HG03442 (cell line): ENCODE measurements around the gene SCD5.
"Not testable (repeated sequence)": the region's sequence is repeated elsewhere in the genome, so short reads cannot be mapped to it uniquely, and the experiment has no call there.

ENCODE experiments used
- ATAC-seq: cut with Tn5 transposase; IDR thresholded peaks from one replicate; pipeline ENCODE4 v1.9.1; 2021; ENCODE audit warnings: mild to moderate bottlenecking, moderate library complexity; ENCODE audit not compliant: unreplicated experiment

SCD5 gene

DNA sequence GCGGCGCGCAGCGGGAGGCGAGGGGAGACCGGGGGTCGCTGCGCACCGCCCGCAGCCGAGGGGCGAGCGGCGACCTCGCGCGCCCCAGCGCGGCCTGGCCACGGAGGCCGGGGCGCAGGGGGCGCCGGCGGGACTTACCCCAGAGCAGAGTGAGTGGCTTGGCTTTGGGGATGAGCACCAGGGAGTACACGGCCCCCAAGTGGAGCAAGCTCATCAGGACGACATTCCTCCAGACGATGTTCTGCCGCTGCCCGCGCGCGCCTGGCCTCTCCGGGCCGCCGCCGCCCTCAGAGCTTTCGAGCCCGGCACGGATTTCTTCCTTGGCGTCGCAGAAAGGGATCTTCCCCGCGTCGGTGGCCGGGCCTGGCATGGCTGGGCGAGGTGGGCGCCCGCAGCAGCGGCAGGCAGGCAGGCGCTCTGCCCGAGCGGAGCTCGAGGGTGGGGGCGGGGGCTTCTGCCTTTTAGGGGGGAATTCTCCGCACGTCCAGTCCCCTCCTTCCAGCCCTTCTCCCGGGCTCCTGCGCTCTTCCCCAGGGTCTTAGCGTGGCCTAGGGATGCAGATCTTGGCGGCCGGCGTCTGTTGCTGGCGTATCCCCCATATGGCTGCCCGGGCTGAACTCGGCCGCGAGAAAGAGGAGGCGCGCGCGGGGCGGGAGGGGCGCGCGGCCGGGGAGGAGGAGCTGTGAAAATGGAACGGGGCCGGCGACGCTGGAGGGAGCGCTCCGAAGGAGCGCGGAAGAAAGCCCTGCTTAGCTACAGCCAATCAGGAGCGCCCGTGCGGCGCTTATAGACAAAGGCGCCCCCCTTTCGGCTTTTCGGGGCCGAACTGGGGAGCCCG, at the start of gene SCD5:
Gene SCD5, minus strand, starts transcription at position 629 of the 838 bp plus-strand sequence. Its CDS starts 259 bp downstream, at position 370.
- peak; percentile 96 for ATAC-seq

DNA sequence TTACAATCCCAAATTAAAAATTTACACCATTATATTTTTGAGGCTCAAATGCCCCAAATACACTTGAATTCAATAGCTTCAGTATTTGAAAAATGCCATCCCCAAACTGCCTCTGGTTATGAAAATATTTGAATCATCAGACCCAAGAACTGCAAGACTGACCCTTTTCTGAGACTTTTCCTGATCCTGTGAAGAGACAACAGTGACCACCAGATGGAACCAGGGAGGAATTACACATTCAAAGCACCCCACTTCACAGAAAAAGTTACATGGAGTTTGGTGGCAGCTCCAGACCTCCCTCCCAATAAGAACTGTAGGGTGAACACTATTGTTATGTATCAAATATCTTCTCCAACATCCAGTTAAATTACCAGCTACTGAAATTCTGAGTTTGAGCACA, 44.0 kb upstream of the SCD5 start:
- no peak for ATAC-seq

DNA sequence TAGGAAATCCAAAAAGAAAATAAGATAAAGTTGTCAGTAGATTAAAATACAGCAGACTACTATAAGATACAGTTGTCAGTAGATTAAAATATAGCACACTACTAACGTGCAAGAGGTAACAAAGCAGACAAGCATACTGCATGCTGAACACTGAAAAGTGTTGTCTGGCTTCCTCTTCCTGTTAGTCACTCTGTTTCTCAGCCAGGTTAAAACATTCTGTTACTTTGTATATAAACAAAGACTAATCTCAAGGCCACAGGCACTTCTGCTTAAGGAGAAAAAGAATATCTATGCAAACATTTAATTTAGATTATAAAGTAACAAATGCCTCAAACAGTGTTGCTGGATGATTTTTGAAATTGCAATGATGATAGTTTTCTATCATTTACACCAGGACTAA, 41.0 kb upstream of the SCD5 start:
- ATAC-seq, result no peak

DNA sequence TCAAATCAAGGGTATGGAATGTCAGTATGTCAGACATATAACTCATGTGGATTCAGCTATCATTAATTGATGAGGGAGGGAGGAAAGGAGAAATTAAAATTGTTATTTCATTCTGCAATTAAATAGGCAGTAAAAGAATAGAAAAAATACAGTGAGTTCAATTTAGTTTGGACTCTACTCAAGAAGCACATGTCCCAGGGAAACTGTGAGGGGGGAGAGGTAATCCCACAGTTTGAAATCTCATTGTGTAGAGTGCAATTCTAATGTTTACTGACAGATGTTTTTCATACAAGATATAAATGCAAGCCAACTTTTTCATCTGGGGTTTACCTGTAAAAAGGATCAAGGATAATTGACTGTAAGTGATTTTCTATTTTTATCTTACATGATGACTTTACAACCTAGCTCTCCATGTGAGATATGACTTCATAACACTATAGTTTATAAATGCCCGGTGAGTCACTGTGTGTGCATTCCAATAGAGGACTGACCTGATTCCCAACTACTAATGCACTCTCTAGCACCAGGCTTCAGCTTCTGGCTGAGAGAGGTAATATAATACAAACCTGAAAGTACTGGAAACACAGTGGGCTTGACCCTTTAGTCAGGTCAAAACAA, 35.2 kb upstream of the SCD5 start:
- ATAC-seq, result no peak

DNA sequence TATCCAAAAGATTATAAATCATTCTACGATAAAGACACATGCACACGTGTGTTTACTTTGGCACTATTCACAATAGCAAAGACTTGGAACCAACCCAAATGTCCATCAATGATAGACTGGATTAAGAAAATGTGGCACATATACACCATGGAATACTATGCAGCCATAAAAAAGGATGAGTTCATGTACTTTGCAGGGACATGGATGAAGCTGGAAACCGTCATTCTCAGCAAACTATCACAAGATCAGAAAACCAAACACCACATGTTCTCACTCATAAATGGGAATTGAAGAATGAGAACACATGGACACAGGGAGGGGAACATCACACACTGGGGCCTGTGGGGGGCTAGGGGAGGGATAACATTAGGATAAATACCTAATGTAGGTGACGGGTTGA, 34.5 kb upstream of the SCD5 start:
- not testable (repeated sequence) for ATAC-seq

DNA sequence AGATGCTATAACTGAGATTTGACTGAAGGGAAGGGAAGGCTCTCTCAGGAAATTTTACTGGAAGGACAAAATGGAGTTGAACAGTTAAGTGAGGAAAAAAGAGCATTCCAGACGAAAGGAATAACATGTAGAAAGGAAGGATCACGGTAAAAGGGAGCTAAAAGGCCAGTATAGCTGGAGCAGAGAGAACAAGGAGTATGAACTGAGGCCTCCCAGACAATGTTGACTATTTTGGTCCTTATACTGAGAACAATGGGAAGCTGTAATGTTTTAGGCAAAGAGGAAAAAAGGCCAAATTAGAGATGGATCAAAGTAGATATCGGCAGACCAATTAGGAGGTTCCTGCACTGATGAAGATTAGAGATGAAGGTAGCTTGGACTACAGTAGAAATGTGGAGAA, 26.8 kb upstream of the SCD5 start:
- no peak for ATAC-seq

DNA sequence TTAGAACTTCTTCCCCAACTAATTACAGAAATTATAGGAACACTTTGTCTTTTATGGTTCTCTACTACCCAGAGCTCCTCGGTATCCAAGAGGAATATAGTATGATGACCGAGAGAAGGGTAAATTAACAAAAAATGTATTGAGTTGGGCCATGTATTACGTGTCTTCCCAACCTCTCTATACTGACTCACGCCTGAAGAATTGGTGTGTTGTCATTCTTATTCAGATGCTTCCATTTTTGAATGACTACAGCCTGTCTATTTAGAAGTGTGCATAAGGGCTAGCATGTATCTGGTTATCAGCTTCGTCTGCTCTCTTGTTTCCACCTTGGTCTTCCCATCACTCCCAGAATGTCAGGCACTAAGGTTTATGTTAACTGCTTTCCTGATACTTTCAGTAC, 24.5 kb upstream of the SCD5 start:
- no peak for ATAC-seq

DNA sequence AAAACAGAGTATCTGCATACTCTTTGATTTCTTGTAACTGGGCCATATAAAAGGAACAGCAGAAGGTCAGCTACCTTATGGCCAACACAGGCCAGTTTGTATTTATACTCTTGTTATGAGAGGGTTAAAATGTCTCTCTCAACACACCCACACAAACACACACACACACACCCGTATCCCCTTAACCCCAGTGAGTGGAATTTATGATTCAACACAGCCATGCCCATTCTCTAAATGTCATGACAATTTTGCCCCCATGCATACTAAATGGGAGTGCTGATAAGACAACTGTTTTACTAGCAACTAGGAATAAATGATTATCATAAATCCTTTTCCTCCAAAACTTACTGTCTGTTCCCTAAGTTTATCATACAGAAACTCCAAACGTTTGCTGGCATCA, 22.1 kb upstream of the SCD5 start:
- no peak for ATAC-seq

DNA sequence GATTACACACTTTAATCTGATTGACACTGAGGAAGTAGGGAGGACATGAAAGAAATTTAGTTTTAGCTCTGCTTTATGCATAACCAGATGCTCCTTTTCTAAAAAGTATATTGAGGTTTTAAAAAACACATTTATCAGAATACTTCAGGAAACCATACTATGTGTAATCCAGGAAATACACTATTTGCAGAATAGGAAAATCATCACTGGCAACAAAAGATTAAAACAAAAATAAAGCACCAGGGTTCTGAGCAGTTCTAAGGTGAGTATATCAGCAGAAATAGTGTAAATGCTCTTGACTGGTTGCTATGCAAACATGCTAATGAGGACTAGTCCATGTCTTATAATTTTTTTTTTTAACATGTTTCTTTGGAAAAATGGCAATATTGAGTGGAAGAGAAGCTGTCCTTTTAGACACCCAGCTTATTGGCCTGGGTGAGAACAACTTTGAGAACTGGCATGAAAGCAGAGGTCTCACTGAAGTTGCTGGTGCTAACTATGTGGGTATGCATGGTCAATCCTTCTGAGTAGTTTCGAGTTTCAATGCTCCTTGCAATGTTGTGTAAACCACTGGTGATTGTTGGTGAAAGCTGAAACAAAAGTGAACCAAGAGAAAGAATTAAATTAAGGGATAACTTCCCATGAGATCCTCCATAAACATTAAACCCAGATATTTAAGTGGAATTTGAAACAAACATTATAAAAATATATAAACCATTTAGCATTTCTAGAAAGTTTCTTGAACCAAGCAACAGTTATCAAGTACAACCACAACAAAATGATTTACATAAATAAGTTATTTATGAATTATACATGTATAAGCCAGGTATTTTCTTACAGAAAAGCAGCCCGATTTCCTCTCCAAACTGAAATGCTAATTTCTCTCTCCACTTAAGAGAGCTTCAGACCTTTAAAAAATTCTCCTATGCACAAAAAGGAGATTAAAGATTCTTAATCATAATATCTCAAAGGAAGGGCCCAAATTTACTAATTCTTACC, 20.4 kb upstream of the SCD5 start:
- no peak for ATAC-seq

DNA sequence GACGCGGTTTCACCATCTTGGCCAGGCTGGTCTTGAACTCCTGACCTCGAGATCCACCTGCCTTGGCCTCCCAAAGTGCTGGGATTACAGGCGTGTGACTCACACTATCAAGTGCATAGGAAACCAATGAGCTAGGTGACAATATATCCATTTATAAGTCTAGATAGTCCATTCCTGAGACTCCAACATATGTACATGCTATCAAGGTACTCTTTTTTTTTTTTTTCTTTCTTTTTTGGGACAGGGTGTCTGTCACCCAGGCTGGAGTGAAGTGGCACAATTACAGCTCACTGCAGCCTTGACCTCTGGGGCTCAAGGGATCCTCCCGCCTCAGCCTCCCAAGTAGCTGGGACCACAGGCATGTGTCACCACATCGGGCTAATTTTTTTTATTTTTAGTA, 18.3 kb upstream of the SCD5 start:
- ATAC-seq, result not testable (repeated sequence)

DNA sequence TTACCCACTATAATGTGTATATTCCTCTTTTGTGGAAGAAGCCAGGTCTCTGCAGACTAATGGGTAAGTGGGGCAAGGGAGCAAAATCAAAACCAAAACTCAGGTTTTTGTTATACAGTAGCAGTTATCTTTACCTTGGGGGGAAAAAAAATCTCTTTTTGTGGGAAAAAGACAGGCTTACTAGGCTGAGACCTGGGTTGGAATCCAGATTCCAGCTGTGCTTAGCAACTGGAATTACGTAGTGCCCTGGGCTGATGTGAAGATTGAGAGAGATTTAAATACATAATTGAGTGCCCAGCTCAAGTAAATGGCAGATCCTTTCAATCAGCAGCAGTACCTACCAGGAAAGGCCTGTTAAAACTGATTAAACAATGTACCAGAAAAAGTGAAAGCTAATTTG, 15.4 kb upstream of the SCD5 start:
- no peak for ATAC-seq

DNA sequence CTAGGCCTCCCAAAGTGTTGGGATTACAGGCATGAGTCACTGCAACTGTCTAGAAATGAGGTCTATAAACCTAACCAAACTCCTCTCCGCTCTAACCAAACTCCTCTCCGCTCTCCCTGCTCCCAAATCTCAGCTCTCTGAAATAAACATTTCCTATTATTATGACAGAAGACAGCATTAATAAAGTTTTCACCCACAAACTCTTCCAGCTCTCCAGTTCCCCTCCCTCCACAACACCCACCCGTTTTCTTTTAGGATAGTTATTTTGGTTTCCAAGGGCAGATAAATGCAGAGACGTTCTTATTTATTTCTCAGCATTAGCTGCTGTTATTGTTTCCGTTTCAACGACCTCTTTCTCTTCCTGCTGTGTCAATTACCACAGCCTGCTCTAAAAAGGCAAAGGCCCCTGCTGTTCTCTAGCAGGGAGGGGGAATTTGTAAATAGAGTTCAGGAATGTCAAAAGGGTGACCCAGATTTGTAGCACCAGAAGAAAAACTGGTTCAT, 13.3 kb upstream of the SCD5 start:
- no peak for ATAC-seq

DNA sequence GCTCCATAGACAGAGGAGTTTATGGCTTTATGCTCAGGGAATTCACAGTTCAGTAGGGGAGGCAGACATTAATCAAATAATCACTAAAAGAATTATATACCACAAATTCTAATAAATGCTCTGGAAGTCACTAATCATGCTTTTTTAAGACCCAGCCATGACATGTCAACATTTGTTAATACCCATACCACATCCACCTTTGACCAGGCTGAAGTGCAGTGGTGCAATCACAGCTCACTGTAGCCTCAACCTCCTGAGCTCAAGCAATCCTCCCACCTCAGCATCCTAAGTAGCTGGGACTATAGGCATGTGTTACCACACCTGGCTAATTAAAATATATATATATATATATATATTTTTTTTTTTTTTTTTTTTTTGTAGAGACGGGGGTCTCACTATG, 12.8 kb upstream of the SCD5 start:
- ATAC-seq, result no peak

DNA sequence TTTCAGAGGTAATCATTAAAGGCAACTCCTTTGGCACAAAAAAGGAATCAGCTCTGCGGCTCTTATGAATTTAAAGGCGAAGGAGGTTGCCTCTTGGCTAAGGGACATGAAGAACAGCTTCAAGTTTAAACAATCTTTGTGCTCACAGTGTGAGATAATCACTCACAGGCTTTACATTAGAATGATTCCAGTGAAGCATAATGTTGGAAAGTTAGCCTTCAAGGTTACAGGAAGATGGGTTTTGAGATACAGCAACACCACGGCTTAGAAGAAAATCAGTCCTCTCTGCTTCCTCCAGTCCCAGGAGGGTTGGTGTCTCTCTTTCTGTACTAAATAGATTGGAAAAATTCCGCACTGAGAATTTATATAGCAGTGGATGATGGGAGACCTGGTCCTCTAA, 11.6 kb upstream of the SCD5 start:
- no peak for ATAC-seq

DNA sequence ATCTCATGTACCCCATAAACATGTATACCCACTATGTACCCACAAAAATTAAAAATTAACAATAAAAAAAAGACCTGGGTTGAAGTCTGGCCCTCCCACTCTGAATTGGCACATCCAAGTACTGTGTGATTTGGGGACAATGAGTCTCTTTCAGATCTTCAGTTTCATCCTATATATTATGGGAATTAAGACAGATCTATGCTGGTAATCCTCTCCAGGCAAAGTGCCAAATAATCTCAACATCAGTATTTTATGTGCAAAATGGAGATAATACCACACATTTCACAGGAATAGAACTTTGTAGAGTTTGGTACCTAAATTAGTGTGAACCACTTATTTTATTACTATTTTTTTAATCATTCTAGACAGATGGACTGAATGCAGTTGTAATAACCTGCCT, 11.0 kb upstream of the SCD5 start:
- no peak for ATAC-seq

DNA sequence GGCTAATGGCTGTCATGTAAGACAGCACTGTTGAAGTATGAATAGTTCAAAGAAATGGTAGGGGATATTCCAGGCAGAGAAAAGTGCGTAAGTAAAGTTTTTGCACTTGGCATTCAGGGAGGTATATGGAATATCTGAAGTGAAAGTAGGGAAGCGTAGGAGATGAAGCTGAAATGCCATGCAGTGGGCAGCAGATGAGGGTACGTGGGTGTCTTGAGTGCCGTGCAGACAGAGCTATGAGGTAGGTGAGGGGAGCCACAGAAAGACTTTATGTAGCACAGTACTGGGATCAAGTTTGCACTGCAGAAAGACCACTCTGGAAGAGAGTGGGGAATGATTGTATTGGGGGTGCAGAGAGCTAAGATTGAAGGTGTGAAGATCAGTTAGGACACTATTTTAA, 5.2 kb upstream of the SCD5 start:
- no peak for ATAC-seq

DNA sequence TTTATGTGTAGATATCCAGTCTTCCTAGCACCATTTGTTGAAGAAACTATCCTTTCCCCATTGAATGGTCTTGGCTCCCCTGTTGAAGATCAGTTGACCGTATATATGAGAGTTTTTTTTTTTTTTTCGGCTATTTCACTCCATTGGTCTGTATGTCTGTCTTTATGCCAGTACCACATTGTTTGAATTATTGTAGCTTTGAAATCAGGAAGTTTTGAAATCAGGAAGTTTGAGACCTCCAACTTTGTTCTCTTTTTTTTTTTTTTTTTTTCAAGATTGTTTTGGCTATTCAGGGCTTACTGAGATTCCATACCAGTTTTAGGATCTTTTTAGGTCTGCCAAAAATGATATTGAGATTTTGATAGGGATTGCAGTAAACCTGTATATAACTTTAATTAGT, 4.3 kb upstream of the SCD5 start:
- no peak for ATAC-seq

DNA sequence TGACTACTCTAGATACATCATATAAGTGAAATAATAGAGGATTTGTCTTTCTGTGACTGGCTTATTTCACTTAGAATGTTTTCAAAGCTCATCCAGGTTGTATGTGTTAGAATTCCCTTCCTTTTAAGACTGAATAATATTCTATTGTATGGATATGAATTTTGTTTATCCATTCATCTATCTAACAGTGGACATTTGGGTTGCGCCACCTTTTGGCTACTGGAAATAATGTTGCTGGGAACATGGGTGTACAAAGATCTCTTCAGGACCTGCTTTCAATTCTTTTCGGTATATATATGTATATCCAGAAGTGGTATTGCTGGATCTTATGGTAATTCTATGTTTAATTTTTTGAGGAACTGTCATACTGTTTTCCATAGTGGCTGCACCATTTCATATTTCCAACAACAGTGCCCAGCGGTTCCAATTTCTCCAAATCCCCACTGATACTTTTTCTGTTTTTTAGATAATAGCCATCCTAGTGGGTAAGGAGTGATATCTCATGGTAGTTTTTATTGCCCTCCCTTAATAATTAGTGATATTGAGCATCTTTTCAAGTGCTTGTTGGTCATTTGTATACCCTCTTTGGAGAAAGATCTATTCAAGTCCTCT, 3.4 kb upstream of the SCD5 start:
- no peak for ATAC-seq

DNA sequence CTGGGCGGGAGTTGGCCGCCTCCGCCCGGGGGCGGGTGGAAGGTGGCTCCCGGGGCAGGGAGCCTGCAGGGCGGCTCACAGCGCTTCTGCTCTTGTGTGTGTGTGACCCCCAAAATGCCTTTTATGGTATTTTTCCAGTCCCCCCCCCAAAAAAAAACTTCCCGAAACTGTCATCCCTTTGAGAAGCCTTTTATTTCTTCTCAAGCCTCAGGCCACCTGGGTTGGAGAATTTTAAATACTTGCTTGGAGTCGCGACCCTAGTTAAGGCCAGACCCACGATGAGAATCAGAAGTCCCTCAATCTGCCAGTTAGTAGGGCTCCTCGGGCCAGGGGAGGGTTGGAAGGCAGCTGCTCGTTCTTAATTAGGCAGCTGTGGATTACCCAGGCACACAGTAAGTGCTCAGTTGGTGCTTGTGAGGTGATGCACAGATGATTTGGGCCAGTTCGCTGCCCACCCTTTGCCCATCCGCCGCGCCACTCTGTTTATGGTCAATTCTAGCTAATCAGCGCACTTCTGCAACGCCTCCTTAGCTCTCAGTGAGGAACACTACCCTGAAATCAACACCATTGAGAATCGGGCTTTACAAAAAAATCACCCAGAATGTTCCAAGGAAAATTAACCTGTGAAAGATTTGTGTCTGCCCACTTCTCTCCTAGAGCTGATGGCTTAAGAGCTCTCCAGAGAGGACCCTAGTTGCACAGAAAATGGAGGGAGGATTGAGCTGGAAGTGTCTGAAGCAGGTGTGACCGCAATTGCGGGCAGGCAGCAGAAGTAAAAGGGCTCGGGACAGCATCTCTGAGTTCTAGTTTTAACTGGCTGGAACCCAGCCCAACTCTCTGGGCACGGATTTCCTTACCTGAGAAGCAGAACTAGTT, 648 bp upstream of the SCD5 start:
- no peak for ATAC-seq
